Stimulated activated CD4-positive, alpha-beta T cell treated with anti-CD3 and anti-CD28 coated beads, Interleukin-12 subunit alpha, Interleukin-12 subunit beta, amount 100 ng/mL, for 48 hours (primary cell): ENCODE data around the gene VSIR.

Experiments used
- DNase-seq, 3 donors: peaks; one replicate each; pipeline ENCODE4 v3.0.0-alpha.2; 2020; ENCODE audit warnings: low read depth in 2 of 3, low spot score in 1 of 3

Gene VSIR

GRCh38 chr10:71765906-71766716, 7.2 kb downstream of the VSIR start:
- DNase-seq, result no peak

- no peak for DNase-seq
Measured at GRCh38 chr10:71765176-71765904, 8.0 kb downstream of the VSIR start.

- no peak for DNase-seq
Measured at GRCh38 chr10:71763352-71764127, 9.8 kb downstream of the VSIR start.

GRCh38 chr10:71762324-71762723, 11.0 kb downstream of the VSIR start:
- no peak for DNase-seq

- DNase-seq, result no peak
Measured at GRCh38 chr10:71761541-71762113, 11.7 kb downstream of the VSIR start.

GRCh38 chr10:71761105-71761511, 12.2 kb downstream of the VSIR start:
- no peak for DNase-seq

- no peak for DNase-seq
Measured at GRCh38 chr10:71757399-71757922, 15.9 kb downstream of the VSIR start.

GRCh38 chr10:71756311-71757191, 16.8 kb downstream of the VSIR start:
- no peak for DNase-seq

- no peak for DNase-seq
Measured at GRCh38 chr10:71755179-71755879, 18.0 kb downstream of the VSIR start.

GRCh38 chr10:71754562-71754961, 18.8 kb downstream of the VSIR start:
- DNase-seq, result no peak

GRCh38 chr10:71753960-71754505, 19.3 kb downstream of the VSIR start:
- no peak for DNase-seq

- DNase-seq, result no peak
Measured at GRCh38 chr10:71753091-71753959, 20.0 kb downstream of the VSIR start.

GRCh38 chr10:71752391-71753090, 20.8 kb downstream of the VSIR start:
- DNase-seq, result no peak

GRCh38 chr10:71751515-71752224, 21.6 kb downstream of the VSIR start:
- no peak for DNase-seq

- DNase-seq, result no peak
Measured at GRCh38 chr10:71750986-71751385, 22.3 kb downstream of the VSIR start.

- DNase-seq, result no peak
Measured at GRCh38 chr10:71750124-71750841, 23.0 kb downstream of the VSIR start.
